Posterior cingulate gyrus (tissue), 11 donors: Measurements from ENCODE around the gene CAPNS1.
A peak's percentile ranks its signal among the peaks of the same experiment; 100 is the strongest.
"Not testable (repeated sequence)": the region's sequence is repeated elsewhere in the genome, so short reads cannot be mapped to it uniquely, and the experiment has no call there.

Experiments
- DNase-seq, 10 donors: peaks; one replicate each; pipeline versions ENCODE4 v3.0.0 to v3.0.0-alpha.2; 2020 to 2021; ENCODE audit warnings: mixed read lengths in 3 of 10
- intact Hi-C: fragments of 100-400 bp; cut with DNase I; formaldehyde crosslinking; loops from one replicate; pipeline ENCODE4 v1.15.1; 2023

CAPNS1 gene

GRCh38 chr19:36113894-36114720, 25.8 kb upstream of the CAPNS1 start:
- intact Hi-C loops, result loop anchor here (1.0 to 2.0 kb wide), 2 partner anchors 15 to 54 kb away; no protein-coding TSS in a partner anchor
- peak in 2 of 10 donors; percentile 27 to 35 for DNase-seq

DNA sequence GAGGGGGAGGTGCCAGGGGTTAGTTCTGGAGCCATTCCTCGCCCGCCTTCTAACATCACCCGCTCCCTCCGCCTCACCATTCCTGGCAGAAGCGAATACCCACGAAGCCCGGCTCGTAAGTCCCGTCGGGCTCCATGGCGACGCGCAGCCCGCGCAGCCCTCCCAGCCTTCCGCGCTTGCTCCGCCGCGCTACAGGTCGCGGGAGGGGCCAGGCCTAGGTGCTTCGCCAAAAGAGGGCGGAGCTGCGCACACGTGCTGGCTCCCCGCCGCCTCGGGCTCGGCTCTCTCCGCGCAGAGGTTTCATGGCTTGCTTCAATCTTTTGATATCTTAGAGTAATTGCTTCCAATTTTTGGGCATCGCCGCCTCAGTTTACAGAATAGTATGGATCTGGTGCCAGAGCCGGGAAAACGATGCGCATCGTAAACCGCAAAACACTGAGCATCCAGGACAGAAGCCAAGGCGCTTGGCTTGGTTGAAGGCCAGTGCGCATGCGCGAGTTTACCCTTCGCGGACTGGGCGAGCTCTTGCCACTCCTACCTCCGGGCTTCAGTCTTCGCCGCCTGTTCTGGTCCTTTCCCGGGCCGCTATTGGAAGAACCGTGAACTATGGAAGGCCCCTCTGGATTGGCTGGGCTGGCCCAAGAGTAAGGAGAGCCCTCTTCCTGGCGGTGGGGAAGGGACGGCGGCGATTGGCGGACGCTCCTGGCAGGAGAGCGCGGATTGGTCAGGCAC, 25.0 kb upstream of the CAPNS1 start, which contains the start of gene POLR2I:
Gene POLR2I, minus strand, starts transcription at position 155 of the 732 bp plus-strand sequence. Its CDS starts 19 bp downstream, at position 136.
- peak; percentile 99 to 100 (median 100) for DNase-seq
- intact Hi-C loops, result loop anchor here (1.0 to 2.0 kb wide), 2 partner anchors 14 to 55 kb away; no protein-coding TSS in a partner anchor

DNA sequence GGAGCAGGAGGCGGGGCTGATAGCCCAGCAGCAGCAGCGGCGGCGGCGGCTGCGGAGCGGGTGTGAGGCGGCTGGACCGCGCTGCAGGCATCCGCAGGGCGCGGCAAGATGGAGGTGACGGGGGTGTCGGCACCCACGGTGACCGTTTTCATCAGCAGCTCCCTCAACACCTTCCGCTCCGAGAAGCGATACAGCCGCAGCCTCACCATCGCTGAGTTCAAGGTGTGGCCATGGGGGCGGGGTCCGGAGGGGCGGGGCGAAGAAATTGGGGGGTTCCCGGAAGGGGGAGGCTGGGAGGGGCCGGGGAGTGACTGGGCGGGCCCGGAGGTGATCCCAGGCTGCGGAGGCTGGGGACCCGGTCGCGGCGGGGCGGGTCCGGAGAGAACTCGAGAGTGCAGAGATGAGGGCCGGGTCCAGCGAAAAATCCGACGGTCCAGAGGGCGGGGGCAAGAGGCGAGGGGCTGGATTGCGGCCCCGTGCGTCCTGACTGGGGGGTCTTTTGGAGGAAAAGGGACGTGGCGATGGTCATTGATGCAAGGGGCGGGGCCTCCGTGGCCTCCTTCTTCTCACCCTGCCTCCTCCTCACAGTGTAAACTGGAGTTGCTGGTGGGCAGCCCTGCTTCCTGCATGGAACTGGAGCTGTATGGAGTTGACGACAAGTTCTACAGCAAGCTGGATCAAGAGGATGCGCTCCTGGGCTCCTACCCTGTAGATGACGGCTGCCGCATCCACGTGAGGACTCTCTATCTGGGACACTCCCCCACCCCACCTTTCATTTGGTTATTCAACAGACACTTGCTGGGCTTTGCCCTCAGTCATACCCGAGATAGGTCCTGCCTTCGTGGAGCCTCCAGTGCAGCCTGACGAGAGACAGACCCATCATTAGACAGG, 24.2 kb upstream of the CAPNS1 start, which contains the start of gene TBCB:
Gene TBCB, plus strand, starts transcription at position 16 of the 891 bp plus-strand sequence. Its CDS starts 93 bp downstream, at position 109.
- DNase-seq, result no peak

GRCh38 chr19:36116344-36116637, 23.6 kb upstream of the CAPNS1 start:
- DNase-seq, result no peak
- intact Hi-C loops, result no loop called here

More for the DNA sequence above, 24.2 kb upstream of the CAPNS1 start, which contains the start of gene TBCB:
- intact Hi-C loops, result loop anchor here (2.0 kb wide), 1 partner anchor 13 kb away; no protein-coding TSS in a partner anchor

DNA sequence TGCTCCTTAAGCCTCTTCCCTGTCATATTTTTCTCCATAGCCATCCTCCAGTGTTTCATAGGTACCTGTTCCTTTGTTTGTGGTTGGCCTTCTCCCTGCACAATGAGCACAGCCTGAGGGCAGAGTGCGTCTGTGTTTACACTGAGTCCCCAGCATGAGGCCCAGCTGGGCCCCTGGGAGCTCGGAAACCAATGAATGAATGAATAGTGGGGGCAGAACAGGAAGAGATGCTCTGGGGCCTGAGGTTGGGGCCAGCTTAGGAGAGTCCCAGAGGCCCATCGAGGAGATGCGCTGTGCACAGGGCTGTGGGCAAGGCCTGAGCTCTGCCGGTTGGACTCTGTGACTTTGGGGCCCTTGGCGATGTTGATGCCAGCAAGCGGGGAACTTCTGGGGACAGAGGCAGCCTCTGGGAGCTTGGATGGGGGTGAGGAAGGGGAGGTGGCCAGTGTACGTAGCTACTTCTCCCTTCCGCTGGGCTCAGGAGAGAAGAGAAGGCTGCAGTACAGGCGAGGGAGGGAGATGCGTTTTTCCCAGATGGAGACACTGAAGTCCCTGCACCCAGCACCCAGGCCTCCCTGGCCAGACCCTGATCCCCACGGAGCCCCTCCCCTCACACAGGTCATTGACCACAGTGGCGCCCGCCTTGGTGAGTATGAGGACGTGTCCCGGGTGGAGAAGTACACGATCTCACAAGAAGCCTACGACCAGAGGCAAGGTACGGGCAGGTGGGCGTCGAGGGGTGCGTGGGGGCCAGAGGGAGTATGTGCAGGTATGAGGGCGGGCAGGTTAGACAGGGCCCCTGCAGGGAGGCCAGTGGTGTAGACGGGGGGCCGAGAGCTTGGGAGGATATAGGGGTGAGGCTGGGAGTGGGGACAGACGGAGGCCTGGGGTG, 19.5 kb upstream of the CAPNS1 start:
- no peak for DNase-seq
- intact Hi-C loops, result no loop called here

DNA sequence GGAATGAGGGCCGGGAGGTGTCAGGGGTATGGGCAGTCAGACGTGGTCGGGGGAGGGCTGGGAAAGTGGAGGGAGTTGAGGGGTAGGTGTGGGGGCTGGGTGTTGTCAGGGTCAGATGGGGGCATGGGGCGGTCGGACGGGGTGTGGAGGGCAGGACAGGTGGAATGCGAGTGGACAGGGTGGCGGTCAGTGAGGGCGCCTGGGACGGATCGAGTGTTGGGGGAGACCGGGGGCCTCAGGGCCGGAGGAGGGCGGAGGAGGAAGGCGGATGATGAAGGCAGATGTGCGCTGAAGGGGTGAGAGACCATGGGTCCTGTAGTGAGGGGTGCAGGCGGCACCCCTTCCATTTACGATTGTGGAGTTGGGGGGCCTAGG, 18.9 kb upstream of the CAPNS1 start:
- intact Hi-C loops, result no loop called here
- no peak for DNase-seq

- intact Hi-C loops, result no loop called here
- no peak for DNase-seq
Observed at GRCh38 chr19:36121486-36122124, 18.3 kb upstream of the CAPNS1 start.

- intact Hi-C loops, result loop anchor here (5.0 kb wide), 1 partner anchor 63 kb away; no protein-coding TSS in a partner anchor
- no peak for DNase-seq
Observed at GRCh38 chr19:36125557-36125956, 14.3 kb upstream of the CAPNS1 start.

DNA sequence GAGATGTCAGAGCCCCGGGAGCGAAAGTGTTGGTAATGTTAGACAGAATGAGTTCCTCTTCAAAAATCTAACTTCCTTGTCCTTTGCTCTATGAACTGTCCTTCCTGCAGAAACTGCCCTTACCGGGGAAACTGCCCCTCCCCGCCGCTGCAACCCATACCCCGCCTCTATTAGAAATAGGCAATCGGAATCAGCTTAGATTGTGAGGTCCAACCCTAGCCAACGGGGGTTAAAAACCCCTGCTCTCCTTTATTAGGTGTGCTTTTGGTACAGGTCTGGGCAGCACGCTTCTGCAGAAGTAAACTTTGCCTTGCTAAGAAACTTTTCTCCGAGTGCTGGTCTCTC, 11.5 kb upstream of the CAPNS1 start:
- intact Hi-C loops, result loop anchor here (2.0 to 5.0 kb wide), 2 partner anchors 14 to 66 kb away; partner anchors contain the start of genes POLR2I and TBCB
- no peak for DNase-seq

DNA sequence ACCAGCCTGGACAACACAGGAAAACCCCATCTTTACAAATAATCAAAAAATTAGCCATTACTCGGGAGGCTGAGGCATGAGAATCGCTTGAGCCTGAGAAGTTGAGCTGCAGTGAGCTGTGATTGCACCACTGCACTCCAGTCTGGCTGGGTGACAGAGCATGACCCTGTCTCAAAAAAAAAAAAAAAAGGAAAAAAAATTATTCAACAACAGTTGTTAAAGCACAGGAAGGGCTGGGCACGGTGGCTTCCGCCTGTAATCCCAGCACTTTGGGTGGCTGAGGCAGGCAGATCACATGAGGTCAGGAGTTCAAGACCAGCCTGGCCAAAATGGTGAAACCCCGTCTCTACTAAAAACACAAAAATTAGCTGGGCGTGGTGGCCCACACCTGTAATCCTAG, 8.6 kb upstream of the CAPNS1 start:
- DNase-seq, intact Hi-C loops: not testable (repeated sequence)

DNA sequence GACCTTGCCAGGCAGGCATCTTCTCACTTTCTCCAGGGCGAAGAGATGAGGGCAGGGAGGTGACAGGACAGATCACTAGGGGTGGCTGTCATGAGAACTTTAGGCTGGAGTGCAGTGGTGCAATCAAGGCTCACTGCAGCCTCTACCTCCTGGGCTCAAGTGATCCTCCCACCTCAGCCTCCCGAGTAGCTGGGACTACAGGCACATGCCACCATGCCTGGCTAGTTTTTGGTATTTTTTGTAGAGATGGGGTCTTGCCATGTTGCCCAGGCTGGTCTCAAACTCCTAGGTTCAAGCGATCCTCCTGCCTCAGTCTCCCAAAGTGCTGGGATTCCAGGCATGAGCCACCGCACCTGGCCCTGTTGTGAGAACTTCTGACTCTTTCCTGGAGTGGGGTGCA, 5.0 kb upstream of the CAPNS1 start:
- peak in 2 of 10 donors; percentile 8 to 42 for DNase-seq

GRCh38 chr19:36136964-36137686, 2.7 kb upstream of the CAPNS1 start:
- intact Hi-C loops, result no loop called here
- peak in 1 of 10 donors; percentile 42 for DNase-seq

More for the DNA sequence above, 5.0 kb upstream of the CAPNS1 start:
- intact Hi-C loops, result not testable (repeated sequence)

- peak in 1 of 10 donors; percentile 18 for DNase-seq
- intact Hi-C loops, result no loop called here
Observed at GRCh38 chr19:36139120-36139472, 770 bp upstream of the CAPNS1 start.

- intact Hi-C loops, result no loop called here
- DNase-seq, result peak in 5 of 10 donors; percentile 19 to 88 (median 42)
Observed at GRCh38 chr19:36140304-36141038, 605 bp downstream of the CAPNS1 start.

- DNase-seq, result peak; percentile 57 to 97 (median 74)
- intact Hi-C loops, result no loop called here
Observed at GRCh38 chr19:36141039-36141927, 1.4 kb downstream of the CAPNS1 start.

- peak in 1 of 10 donors; percentile 41 for DNase-seq
- intact Hi-C loops, result no loop called here
Observed at GRCh38 chr19:36142046-36142445, 2.2 kb downstream of the CAPNS1 start.
